GM15510 (cell line): ENCODE data around the gene REX1BD.

ENCODE experiments used
- POLR2A ChIP-seq: IDR thresholded peaks from 3 replicates; pipeline ENCODE4 v1.6.1; 2011; ENCODE audit warnings: borderline replicate concordance; ENCODE audit not compliant: insufficient read length; ENCODE audit errors: extremely low read depth

The REX1BD gene

DNA sequence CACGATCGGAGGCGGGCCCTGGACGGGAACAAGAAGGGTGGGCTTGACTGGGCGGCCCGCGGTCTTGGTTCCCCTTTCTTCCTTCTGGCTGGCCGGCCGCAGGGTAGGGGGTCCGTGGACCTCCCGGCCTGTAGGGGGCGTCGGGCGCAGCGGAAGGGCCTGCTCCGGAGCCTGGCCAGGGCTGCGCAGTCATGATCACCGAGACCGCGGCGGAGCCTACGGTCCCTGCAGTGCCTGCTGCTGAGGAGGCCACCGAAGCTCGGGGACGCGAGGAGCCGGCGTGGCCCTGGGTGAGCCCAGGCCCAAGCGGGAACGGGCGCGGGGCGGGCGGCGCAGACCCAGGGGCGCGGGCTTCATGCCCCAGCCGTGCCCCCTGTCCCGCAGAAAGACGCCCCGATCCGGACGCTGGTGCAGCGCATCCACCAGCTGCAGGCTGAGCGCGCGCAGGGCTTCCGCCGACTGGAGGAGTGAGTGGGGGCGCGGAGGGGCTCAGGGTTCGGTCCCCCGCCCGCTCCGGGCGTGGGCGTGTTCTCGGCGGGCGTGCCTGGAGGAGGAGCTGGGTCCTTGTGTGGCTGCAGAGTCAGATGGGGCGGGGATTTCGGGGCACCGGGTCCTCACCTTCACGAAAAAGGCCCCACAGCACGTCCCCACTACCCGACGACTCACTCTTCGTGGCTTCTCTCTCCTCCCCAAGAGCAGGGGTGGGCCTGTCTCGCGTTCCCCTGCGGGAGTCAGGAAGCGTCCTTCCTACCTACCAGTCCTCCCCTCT is at the start of gene REX1BD:
Gene REX1BD (plus strand): TSS at position 188 of the 769 bp plus-strand sequence. CDS start 4 bp downstream, at position 192.
- TF ChIP-seq POLR2A, result peak; percentile 89

GRCh38 chr19:18539372-18539771 is 49.2 kb upstream of the REX1BD start:
- no peak for TF ChIP-seq POLR2A

- TF ChIP-seq POLR2A, result no peak
Observed at GRCh38 chr19:18541258-18541991, 47.2 kb upstream of the REX1BD start.

DNA sequence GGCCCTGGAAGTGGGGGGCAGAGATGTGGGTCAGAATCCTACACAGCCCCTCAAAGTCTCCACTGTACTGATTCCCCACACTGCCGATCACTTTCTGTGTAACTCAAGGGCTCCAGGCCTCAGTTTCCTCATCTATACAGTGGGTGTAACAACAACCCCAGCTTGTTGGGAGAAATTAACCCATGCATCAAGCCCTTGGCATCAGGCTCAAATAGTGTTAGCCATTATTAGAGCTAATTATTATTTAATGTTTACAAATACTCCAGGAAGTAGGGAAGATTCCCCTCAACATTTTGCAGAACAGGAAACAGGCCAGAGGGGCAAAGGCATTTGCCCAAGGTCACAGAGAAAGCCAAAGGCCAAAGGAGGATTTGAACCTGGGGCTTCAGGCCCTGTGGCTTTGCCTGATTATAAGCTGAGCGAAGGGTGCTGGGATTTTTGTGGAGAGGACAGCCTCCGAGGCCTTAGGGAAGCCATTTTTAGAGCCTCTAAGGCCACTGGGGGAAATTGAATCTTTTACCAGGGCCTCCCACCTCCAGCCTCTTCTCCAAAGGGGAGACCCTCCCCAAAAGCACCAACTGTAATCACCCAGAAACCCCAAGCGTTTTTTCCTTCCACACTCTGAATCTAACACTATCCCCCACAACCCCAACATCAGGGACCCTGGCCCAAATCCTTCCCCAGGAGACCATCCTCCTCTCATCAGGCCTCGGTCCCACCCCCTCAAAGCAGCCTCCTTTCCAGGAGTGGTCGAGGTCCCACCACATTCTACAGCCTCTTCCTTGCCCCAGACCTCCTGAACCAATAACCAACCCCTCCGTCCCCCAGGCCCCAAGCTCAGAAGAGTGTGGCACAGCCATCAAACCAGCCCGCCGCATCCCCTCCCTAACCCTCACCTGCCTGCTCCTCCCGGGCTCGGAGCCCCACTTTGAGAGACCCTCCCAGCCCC is 46.3 kb upstream of the REX1BD start:
- TF ChIP-seq POLR2A, result no peak

- TF ChIP-seq POLR2A, result no peak
Observed at GRCh38 chr19:18542941-18543813, 45.4 kb upstream of the REX1BD start, which contains the start of gene FKBP8. FKBP8 (minus strand) TSS chr19:18543573; CDS start chr19:18541970, 1,603 bp downstream.

GRCh38 chr19:18543814-18544475 is 44.7 kb upstream of the REX1BD start:
- TF ChIP-seq POLR2A, result peak; percentile 35

DNA sequence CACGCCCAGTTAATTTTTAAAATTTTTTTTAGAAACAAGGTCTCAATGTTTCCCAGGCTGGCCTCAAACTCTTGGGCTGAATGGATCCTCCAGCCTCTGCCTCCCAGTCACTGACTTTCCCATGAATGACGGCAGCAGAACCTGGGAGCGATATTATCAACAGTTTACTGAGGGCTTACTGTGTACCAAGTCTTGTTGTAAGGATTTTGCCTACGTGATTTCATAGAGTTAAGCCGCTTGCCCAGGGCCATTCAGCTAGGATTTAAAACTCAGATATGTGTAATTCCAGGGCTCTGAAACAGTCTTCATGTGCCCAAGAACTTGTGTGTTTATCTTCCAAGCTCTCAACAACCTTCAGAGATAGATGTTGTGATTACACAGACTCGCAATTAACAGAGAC is 37.0 kb upstream of the REX1BD start:
- TF ChIP-seq POLR2A, result no peak

DNA sequence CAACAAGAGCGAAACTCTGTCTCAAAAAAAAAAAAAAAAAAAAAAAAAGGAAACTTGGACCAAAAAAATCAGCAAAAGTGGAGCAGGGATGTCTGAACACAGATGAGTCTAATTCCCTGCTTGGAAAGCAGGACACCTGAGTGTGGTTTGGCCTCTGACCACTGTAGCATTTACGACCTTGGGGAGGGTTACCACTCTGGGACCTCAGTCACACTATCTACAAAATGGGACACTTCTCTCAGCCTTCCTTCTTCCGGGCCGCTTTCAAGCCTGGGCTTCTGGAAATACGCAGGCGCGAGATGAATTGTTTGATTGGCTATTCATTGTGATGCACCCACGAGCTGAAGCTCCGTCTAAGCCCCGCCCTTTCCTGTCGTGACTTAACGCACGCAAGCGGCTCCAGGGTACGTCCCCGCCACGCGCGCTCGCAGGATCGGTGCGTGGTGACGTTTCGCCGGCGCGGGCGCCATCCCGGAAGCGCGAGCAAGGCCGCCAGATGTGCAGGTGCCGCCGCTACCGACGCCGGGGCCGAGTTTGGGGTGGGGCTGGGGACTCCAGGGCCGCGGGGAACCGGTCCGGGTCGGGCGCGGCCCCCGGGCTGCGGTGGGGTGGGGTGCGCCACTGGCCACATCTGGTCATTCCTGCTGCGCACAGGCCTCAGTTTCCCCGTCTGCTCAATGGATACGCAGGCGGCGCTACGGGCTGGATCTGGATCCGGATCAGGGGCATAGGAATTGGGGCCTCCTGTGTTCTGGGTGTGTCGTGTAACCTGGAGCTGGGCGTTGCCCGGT is 31.0 kb upstream of the REX1BD start, which contains the start of gene KXD1:
Gene KXD1 (plus strand): TSS at position 460 of the 791 bp plus-strand sequence. CDS start 4,187 bp downstream, outside the sequence.
- TF ChIP-seq POLR2A, result peak; percentile 85

- no peak for TF ChIP-seq POLR2A
Observed at GRCh38 chr19:18558202-18558555, 30.4 kb upstream of the REX1BD start.

- no peak for TF ChIP-seq POLR2A
Observed at GRCh38 chr19:18558604-18559003, 30.0 kb upstream of the REX1BD start.

DNA sequence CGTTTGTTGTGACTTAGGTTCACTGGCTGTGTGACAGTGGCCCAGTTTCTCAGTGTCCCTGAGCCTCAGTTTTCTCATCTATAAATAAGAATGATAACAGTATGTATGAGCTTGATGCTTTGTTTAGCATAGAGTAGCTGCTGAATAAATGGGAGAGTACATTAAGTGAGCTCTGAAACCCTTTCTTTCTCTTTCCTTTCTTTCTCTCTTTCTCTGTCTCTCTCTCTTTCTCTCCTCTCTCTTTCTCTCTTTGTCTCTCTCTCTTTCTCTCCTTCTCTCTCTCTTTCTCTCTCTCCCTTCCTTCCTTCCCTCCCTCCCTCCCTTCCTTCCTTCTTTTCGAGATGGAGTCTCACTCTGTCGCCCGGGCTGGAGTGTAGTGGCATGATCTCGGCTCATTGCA is 28.9 kb upstream of the REX1BD start:
- no peak for TF ChIP-seq POLR2A

- TF ChIP-seq POLR2A, result no peak
Observed at GRCh38 chr19:18562086-18562485, 26.5 kb upstream of the REX1BD start.
